GM13976 (cell line): ENCODE data around the gene TMEM139.

Experiments used
- DNase-seq: peaks from one replicate; pipeline ENCODE4 v3.0.0; 2012; ENCODE audit warnings: low spot score
- CTCF ChIP-seq: IDR thresholded peaks from 2 replicates; pipeline ENCODE4 v1.5.1; 2012; ENCODE audit warnings: borderline replicate concordance, mild to moderate bottlenecking; ENCODE audit not compliant: insufficient read depth; ENCODE audit errors: extremely low read depth, missing control alignments, control extremely low read depth
- in situ Hi-C: fragments of 300-500 bp; cut with MboI; formaldehyde crosslinking; loops from one replicate; pipeline ENCODE4 v1.12.0; 2022; ENCODE audit warnings: low sequenced_read_pairs, mixed read lengths, inconsistent platforms; ENCODE audit not compliant: unreplicated experiment

Gene TMEM139

GRCh38 chr7:143316492-143316891 is 31.7 kb downstream of the TMEM139 start:
- in situ Hi-C loops: no loop called here
- no peak for TF ChIP-seq CTCF
- DNase-seq: no peak

GRCh38 chr7:143318661-143319060 is 33.9 kb downstream of the TMEM139 start:
- in situ Hi-C loops: no loop called here
- TF ChIP-seq CTCF: no peak
- DNase-seq: no peak

- in situ Hi-C loops: no loop called here
- TF ChIP-seq CTCF: no peak
- no peak for DNase-seq
These were observed 35.9 kb downstream of the TMEM139 start for GRCh38 chr7:143320620-143321019.

- TF ChIP-seq CTCF: no peak
- DNase-seq: no peak
- in situ Hi-C loops: no loop called here
These were observed 36.5 kb downstream of the TMEM139 start for GRCh38 chr7:143321242-143321641.

- DNase-seq: no peak
- no peak for TF ChIP-seq CTCF
- in situ Hi-C loops: no loop called here
These were observed 37.0 kb downstream of the TMEM139 start for GRCh38 chr7:143321734-143322133.

GRCh38 chr7:143322760-143323633 is 38.2 kb downstream of the TMEM139 start:
- in situ Hi-C loops: no loop called here
- no peak for TF ChIP-seq CTCF
- DNase-seq: no peak
